Astrocyte (in vitro differentiated cells and primary cell): ENCODE results near the gene ADCK1. TPM values are rescaled to one million over a fixed set of nuclear protein-coding genes. Genes with fewer than 3 reads are reported as not detected.

ENCODE experiments used
- DNase-seq: peaks from one replicate; pipeline ENCODE4 v3.0.0-alpha.2; 2010; ENCODE audit warnings: low read depth
- FAIRE-seq: peaks from 2 replicates; lab custom pipeline; 2011; peaks lifted over from hg19 to GRCh38; lab: Jason Lieb, UNC
- H2AFZ ChIP-seq: 2 replicates; pipeline ENCODE4 v1.6.0; 2012; ENCODE audit warnings: low read depth, low read length, inconsistent platforms
- H3K27ac ChIP-seq: 2 replicates; pipeline ENCODE4 v1.5.1; 2011; ENCODE audit warnings: low read depth, low read length, inconsistent platforms
- H3K27me3 ChIP-seq: 2 replicates; pipeline ENCODE4 v1.6.0; 2011; ENCODE audit warnings: low read length, inconsistent platforms; ENCODE audit not compliant: insufficient read depth
- H3K36me3 ChIP-seq: 2 replicates; pipeline ENCODE4 v1.5.1; 2011; ENCODE audit warnings: low read length, inconsistent platforms; ENCODE audit not compliant: insufficient read depth
- H3K4me1 ChIP-seq: 2 replicates; pipeline ENCODE4 v1.5.1; 2011; ENCODE audit warnings: low read length, inconsistent platforms; ENCODE audit not compliant: insufficient read depth
- H3K4me2 ChIP-seq: 2 replicates; pipeline ENCODE4 v1.6.0; 2012; ENCODE audit warnings: low read length, inconsistent platforms
- H3K4me3 ChIP-seq: 2 replicates; pipeline ENCODE4 v1.5.1; 2011; ENCODE audit warnings: low read depth, mild to moderate bottlenecking, low read length, inconsistent platforms; ENCODE audit not compliant: insufficient read depth
- H3K79me2 ChIP-seq: 2 replicates; pipeline ENCODE4 v1.6.0; 2012; ENCODE audit warnings: mild to moderate bottlenecking, low read length, inconsistent platforms; ENCODE audit not compliant: insufficient read depth
- H3K9ac ChIP-seq: 2 replicates; pipeline ENCODE4 v1.6.0; 2012; ENCODE audit warnings: mild to moderate bottlenecking, low read length, inconsistent platforms
- H3K9me3 ChIP-seq: 2 replicates; pipeline ENCODE4 v1.5.1; 2012; ENCODE audit warnings: low read depth, mild to moderate bottlenecking, low read length, inconsistent platforms; ENCODE audit not compliant: insufficient read depth
- H4K20me1 ChIP-seq: 2 replicates; pipeline ENCODE4 v1.6.0; 2012; ENCODE audit warnings: low read length, inconsistent platforms; ENCODE audit not compliant: insufficient read depth
- H3K27ac Mint-ChIP-seq: one replicate; pipeline ENCODE4 v1.8.0; 2021; ENCODE audit warnings: mild to moderate bottlenecking, mixed read lengths; ENCODE audit not compliant: unreplicated experiment
- H3K27me3 Mint-ChIP-seq: one replicate; pipeline ENCODE4 v1.8.0; 2021; ENCODE audit warnings: low read depth, mixed read lengths; ENCODE audit not compliant: unreplicated experiment
- H3K36me3 Mint-ChIP-seq: one replicate; pipeline ENCODE4 v1.8.0; 2021; ENCODE audit warnings: low read depth, mixed read lengths; ENCODE audit not compliant: unreplicated experiment
- H3K4me1 Mint-ChIP-seq: one replicate; pipeline ENCODE4 v1.8.0; 2021; ENCODE audit warnings: low read depth, mixed read lengths; ENCODE audit not compliant: unreplicated experiment
- H3K4me3 Mint-ChIP-seq: one replicate; pipeline ENCODE4 v1.8.0; 2021; ENCODE audit warnings: mild to moderate bottlenecking, moderate library complexity, mixed read lengths; ENCODE audit not compliant: unreplicated experiment
- H3K9me3 Mint-ChIP-seq: one replicate; pipeline ENCODE4 v1.8.0; 2021; ENCODE audit warnings: mild to moderate bottlenecking, mixed read lengths; ENCODE audit not compliant: unreplicated experiment
- EZH2 ChIP-seq: IDR thresholded peaks from 2 replicates; pipeline ENCODE4 v1.6.1; 2012; ENCODE audit warnings: mild to moderate bottlenecking, low read length, inconsistent platforms; ENCODE audit not compliant: insufficient read depth
- total RNA-seq: library from RNA; stranded (reverse); gene quantifications from 2 replicates; pipeline ENCODE4 v1.2.1, GENCODE V29; 2021
- TF ChIP-seq, protein P1 (sequence below): IDR thresholded peaks from 2 replicates; pipeline ENCODE4 v1.5.1; 2011; ENCODE audit warnings: low read depth, mild to moderate bottlenecking, inconsistent platforms, low read length, moderate library complexity; ENCODE audit not compliant: insufficient read depth

ADCK1 gene
- total RNA-seq, 1 donor from 2014 or later: 5.8 TPM

DNA sequence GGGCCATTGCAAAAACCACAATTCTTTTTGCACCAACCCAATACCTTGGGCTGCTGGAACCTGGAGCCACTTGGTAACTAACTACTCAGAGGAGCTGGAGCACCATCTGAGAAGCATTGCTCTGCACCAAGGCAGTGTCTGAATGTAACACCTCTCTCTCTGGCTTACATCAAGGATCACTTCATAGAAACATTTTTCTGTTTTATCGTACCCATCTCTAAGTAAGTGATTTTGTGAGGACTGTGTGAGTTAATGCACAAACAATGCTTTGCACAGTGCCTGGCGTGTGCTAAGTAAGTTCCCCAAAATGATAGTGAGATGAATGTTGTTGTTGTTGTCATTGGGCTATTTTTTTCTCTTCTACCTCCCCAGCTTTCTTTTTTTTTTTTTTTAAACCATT is 111.4 kb downstream of the ADCK1 start:
- no peaks in the 10 kb centered on the region for H3K4me1 Mint-ChIP-seq
- no peaks in the 10 kb centered on the region for H3K27me3 Mint-ChIP-seq
- H3K4me3 Mint-ChIP-seq: no peak overlapping the region
- TF ChIP-seq, protein P1, sequence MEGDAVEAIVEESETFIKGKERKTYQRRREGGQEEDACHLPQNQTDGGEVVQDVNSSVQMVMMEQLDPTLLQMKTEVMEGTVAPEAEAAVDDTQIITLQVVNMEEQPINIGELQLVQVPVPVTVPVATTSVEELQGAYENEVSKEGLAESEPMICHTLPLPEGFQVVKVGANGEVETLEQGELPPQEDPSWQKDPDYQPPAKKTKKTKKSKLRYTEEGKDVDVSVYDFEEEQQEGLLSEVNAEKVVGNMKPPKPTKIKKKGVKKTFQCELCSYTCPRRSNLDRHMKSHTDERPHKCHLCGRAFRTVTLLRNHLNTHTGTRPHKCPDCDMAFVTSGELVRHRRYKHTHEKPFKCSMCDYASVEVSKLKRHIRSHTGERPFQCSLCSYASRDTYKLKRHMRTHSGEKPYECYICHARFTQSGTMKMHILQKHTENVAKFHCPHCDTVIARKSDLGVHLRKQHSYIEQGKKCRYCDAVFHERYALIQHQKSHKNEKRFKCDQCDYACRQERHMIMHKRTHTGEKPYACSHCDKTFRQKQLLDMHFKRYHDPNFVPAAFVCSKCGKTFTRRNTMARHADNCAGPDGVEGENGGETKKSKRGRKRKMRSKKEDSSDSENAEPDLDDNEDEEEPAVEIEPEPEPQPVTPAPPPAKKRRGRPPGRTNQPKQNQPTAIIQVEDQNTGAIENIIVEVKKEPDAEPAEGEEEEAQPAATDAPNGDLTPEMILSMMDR: no peak
- TF ChIP-seq EZH2: no peak
- Histone ChIP-seq H3K9me3 (no peaks in the 10 kb centered on the region), H3K9ac (no peak overlapping the region), H3K79me2 (no peaks in the 10 kb centered on the region), H3K4me3 (no peak overlapping the region), H3K27me3 (no peaks in the 10 kb centered on the region), H3K4me1 (no peaks in the 10 kb centered on the region), H3K27ac (no peak overlapping the region), H3K36me3 (no peaks in the 10 kb centered on the region), H2AFZ (no peak overlapping the region), H4K20me1 (no peaks in the 10 kb centered on the region), H3K4me2 (no peak overlapping the region)
- H3K27ac Mint-ChIP-seq: no peak overlapping the region
- FAIRE-seq (no peak), DNase-seq (no peak)
- H3K9me3 Mint-ChIP-seq: no peaks in the 10 kb centered on the region
- peaks cover 4% of the 10 kb centered on the region for H3K36me3 Mint-ChIP-seq

DNA sequence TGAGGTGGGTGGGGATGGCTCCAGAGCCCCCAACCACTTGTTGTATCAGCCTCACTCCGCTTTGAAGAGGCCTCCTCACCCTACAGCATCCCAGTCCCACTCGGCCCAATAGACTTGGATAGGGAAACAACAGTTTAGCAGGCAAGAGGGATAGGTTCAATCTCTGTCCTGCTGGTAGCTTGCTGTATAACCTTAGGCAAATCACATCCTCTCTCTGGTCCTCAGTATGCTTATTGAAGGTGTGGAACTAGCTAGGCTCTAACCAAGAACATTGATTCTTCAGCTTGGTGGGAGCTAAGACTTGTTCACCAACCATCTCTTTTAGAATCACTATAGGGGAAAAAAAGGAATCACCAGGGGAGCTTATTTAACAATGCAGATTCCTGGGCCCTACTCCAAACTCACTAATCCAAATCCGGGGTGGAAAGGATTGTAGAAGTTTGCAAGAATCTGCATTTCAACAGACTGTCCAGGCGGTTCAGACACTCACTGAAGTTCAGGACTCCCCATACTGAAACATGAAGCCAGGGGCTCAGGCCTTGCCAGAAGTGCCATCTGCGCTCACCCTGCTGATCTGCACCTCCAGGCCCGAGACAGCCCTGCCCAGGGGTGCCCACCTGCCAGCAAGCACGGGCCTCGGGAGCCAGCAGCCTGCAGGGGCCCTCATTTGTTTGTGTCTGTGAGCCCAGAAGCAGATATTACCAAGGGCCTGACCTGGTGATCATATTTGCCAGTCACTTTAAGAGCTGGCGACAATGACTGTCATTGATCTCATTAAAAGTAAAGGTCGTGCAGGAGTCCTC is 113.0 kb downstream of the ADCK1 start:
- Mint-ChIP-seq H3K27ac (no peak overlapping the region), H3K4me1 (no peaks in the 10 kb centered on the region), H3K27me3 (no peaks in the 10 kb centered on the region), H3K4me3 (no peak overlapping the region), H3K9me3 (no peaks in the 10 kb centered on the region), H3K36me3 (peaks cover 3% of the 10 kb centered on the region)
- Histone ChIP-seq H4K20me1 (no peaks in the 10 kb centered on the region), H3K79me2 (no peaks in the 10 kb centered on the region), H3K4me1 (no peaks in the 10 kb centered on the region), H3K9ac (no peak overlapping the region), H3K4me2 (no peak overlapping the region), H3K27ac (no peak overlapping the region), H3K27me3 (no peaks in the 10 kb centered on the region), H2AFZ (no peak overlapping the region), H3K9me3 (no peaks in the 10 kb centered on the region), H3K4me3 (no peak overlapping the region), H3K36me3 (no peaks in the 10 kb centered on the region)
- DNase-seq (no peak), FAIRE-seq (no peak)
- TF ChIP-seq, protein P1: no peak
- no peak for TF ChIP-seq EZH2
